ENCODE data around the gene DRAP1. TPM values are rescaled to one million over a fixed set of nuclear protein-coding genes. Genes with fewer than 3 reads are reported as not detected.

DRAP1 gene
- total and polyA plus RNA-seq, 9 of the 15 experiments (the other 6 are each of a cell fraction or from before 2014, with no cell fraction given), result 9.6 to 200 (median 92.9) TPM

DNA sequence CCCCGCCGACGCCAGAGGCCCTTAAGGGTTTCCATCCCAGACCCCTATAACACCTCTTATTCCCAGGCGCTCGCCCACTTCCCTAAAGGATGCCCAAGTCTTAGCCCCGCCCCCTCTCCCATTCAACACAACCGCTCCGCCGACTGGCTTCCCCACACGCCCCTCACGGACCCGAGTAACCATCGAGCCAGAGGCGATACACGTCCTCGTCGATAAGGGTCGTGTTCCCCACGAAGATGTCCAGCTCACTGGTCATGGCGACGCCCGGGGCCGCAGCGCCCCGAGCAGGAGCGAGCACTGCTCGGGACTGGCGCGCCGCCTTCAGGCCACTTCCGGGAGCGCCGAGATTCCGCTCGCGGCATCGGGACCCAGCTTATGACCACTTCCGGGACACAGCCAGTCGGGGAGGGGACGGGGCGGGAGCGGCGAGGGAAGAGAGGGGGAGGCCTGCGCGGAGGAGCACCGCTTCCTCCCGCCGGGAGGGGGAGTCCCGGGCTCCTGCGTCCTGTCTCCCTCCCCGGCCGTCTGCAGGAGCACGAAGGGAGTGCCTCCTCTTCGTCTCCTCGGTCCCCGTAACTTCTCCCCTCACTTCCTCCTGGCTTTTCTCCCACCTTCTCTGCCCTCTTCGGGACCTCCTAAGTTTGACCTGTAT lies 30.9 kb upstream of the DRAP1 start, which contains the start of gene FIBP (continued):
- no peak for TF ChIP-seq ZNF347 (CRISPR knock-in tag; IDR thresholded peaks at IDR 0.05; ENCODE audit: low read depth)
- TF ChIP-seq, protein P1, sequence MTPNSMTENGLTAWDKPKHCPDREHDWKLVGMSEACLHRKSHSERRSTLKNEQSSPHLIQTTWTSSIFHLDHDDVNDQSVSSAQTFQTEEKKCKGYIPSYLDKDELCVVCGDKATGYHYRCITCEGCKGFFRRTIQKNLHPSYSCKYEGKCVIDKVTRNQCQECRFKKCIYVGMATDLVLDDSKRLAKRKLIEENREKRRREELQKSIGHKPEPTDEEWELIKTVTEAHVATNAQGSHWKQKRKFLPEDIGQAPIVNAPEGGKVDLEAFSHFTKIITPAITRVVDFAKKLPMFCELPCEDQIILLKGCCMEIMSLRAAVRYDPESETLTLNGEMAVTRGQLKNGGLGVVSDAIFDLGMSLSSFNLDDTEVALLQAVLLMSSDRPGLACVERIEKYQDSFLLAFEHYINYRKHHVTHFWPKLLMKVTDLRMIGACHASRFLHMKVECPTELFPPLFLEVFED (CRISPR knock-in tag; conservative IDR thresholded peaks at IDR 0.05), result no peak
- no peak for TF ChIP-seq BRD9 (IDR thresholded peaks at IDR 0.05; ENCODE audit: low read depth, partially characterized antibody)
- TF ChIP-seq SMAD4 (CRISPR knock-in tag; conservative IDR thresholded peaks at IDR 0.05), result peak; percentile 78
- TF ChIP-seq CEBPG (CRISPR knock-in tag; IDR thresholded peaks at IDR 0.05), result no peak
- TF ChIP-seq CEBPG (tag; conservative IDR thresholded peaks at IDR 0.05 in 1 of 2, IDR thresholded peaks at IDR 0.05 in 1 of 2), result no peak
- TF ChIP-seq NCOA6 (IDR thresholded peaks at IDR 0.05), result no peak
- TF ChIP-seq, protein P2, sequence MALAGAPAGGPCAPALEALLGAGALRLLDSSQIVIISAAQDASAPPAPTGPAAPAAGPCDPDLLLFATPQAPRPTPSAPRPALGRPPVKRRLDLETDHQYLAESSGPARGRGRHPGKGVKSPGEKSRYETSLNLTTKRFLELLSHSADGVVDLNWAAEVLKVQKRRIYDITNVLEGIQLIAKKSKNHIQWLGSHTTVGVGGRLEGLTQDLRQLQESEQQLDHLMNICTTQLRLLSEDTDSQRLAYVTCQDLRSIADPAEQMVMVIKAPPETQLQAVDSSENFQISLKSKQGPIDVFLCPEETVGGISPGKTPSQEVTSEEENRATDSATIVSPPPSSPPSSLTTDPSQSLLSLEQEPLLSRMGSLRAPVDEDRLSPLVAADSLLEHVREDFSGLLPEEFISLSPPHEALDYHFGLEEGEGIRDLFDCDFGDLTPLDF (CRISPR knock-in tag; IDR thresholded peaks at IDR 0.05), result no peak
- TF ChIP-seq CHD2 (IDR thresholded peaks at IDR 0.05; ENCODE audit: low read depth, low read length), result 0 out of 2 replicates have a peak, but pooled peaks have one; percentile 30
- peak; percentile 74 for TF ChIP-seq SAP30 (IDR thresholded peaks at IDR 0.05; ENCODE audit: borderline replicate concordance, insufficient read depth, low read depth, low read length, poor library complexity, severe bottlenecking)
- no peak for TF ChIP-seq SNRNP70 (optimal IDR thresholded peaks at IDR 0.05; ENCODE audit: low read depth, low read length)
- TF ChIP-seq, protein P3, sequence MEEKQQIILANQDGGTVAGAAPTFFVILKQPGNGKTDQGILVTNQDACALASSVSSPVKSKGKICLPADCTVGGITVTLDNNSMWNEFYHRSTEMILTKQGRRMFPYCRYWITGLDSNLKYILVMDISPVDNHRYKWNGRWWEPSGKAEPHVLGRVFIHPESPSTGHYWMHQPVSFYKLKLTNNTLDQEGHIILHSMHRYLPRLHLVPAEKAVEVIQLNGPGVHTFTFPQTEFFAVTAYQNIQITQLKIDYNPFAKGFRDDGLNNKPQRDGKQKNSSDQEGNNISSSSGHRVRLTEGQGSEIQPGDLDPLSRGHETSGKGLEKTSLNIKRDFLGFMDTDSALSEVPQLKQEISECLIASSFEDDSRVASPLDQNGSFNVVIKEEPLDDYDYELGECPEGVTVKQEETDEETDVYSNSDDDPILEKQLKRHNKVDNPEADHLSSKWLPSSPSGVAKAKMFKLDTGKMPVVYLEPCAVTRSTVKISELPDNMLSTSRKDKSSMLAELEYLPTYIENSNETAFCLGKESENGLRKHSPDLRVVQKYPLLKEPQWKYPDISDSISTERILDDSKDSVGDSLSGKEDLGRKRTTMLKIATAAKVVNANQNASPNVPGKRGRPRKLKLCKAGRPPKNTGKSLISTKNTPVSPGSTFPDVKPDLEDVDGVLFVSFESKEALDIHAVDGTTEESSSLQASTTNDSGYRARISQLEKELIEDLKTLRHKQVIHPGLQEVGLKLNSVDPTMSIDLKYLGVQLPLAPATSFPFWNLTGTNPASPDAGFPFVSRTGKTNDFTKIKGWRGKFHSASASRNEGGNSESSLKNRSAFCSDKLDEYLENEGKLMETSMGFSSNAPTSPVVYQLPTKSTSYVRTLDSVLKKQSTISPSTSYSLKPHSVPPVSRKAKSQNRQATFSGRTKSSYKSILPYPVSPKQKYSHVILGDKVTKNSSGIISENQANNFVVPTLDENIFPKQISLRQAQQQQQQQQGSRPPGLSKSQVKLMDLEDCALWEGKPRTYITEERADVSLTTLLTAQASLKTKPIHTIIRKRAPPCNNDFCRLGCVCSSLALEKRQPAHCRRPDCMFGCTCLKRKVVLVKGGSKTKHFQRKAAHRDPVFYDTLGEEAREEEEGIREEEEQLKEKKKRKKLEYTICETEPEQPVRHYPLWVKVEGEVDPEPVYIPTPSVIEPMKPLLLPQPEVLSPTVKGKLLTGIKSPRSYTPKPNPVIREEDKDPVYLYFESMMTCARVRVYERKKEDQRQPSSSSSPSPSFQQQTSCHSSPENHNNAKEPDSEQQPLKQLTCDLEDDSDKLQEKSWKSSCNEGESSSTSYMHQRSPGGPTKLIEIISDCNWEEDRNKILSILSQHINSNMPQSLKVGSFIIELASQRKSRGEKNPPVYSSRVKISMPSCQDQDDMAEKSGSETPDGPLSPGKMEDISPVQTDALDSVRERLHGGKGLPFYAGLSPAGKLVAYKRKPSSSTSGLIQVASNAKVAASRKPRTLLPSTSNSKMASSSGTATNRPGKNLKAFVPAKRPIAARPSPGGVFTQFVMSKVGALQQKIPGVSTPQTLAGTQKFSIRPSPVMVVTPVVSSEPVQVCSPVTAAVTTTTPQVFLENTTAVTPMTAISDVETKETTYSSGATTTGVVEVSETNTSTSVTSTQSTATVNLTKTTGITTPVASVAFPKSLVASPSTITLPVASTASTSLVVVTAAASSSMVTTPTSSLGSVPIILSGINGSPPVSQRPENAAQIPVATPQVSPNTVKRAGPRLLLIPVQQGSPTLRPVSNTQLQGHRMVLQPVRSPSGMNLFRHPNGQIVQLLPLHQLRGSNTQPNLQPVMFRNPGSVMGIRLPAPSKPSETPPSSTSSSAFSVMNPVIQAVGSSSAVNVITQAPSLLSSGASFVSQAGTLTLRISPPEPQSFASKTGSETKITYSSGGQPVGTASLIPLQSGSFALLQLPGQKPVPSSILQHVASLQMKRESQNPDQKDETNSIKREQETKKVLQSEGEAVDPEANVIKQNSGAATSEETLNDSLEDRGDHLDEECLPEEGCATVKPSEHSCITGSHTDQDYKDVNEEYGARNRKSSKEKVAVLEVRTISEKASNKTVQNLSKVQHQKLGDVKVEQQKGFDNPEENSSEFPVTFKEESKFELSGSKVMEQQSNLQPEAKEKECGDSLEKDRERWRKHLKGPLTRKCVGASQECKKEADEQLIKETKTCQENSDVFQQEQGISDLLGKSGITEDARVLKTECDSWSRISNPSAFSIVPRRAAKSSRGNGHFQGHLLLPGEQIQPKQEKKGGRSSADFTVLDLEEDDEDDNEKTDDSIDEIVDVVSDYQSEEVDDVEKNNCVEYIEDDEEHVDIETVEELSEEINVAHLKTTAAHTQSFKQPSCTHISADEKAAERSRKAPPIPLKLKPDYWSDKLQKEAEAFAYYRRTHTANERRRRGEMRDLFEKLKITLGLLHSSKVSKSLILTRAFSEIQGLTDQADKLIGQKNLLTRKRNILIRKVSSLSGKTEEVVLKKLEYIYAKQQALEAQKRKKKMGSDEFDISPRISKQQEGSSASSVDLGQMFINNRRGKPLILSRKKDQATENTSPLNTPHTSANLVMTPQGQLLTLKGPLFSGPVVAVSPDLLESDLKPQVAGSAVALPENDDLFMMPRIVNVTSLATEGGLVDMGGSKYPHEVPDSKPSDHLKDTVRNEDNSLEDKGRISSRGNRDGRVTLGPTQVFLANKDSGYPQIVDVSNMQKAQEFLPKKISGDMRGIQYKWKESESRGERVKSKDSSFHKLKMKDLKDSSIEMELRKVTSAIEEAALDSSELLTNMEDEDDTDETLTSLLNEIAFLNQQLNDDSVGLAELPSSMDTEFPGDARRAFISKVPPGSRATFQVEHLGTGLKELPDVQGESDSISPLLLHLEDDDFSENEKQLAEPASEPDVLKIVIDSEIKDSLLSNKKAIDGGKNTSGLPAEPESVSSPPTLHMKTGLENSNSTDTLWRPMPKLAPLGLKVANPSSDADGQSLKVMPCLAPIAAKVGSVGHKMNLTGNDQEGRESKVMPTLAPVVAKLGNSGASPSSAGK (IDR thresholded peaks at IDR 0.05), result peak; percentile 85
- TF ChIP-seq GABPA (tag; conservative IDR thresholded peaks at IDR 0.05; ENCODE audit: low read depth), result peak; percentile 98
- no peak for TF ChIP-seq RBM34 (IDR thresholded peaks at IDR 0.05; ENCODE audit: borderline replicate concordance, insufficient read depth, low read length)
